Ammon's horn (tissue), 1 donor: ENCODE data around the gene IGFBPL1.
"Not testable (repeated sequence)": the region's sequence is repeated elsewhere in the genome, so short reads cannot be mapped to it uniquely, and the experiment has no call there.

Experiments used
- DNase-seq: peaks from one replicate; pipeline ENCODE4 v3.0.0-alpha.2; 2016; ENCODE audit warnings: low spot score

The IGFBPL1 gene

GRCh38 chr9:38423973-38424843 is at the start of gene IGFBPL1:
Gene IGFBPL1, minus strand, starts transcription at chr9:38424454. Its CDS starts 30 bp downstream, at chr9:38424424.
- DNase-seq: no peak

GRCh38 chr9:38472583-38473249 is 48.5 kb upstream of the IGFBPL1 start:
- not testable (repeated sequence) for DNase-seq

GRCh38 chr9:38467404-38467803 is 43.1 kb upstream of the IGFBPL1 start:
- DNase-seq: no peak

- DNase-seq: no peak
These were observed 29.6 kb upstream of the IGFBPL1 start for GRCh38 chr9:38453835-38454234.

GRCh38 chr9:38451162-38451561 is 26.9 kb upstream of the IGFBPL1 start:
- no peak for DNase-seq

GRCh38 chr9:38447703-38448102 is 23.4 kb upstream of the IGFBPL1 start:
- DNase-seq: no peak

- no peak for DNase-seq
These were observed 21.1 kb upstream of the IGFBPL1 start for GRCh38 chr9:38445154-38446043.

- no peak for DNase-seq
These were observed 19.3 kb upstream of the IGFBPL1 start for GRCh38 chr9:38443597-38443996.

- DNase-seq: no peak
These were observed 18.9 kb upstream of the IGFBPL1 start for GRCh38 chr9:38443181-38443580.

GRCh38 chr9:38442473-38443096 is 18.3 kb upstream of the IGFBPL1 start:
- DNase-seq: no peak

GRCh38 chr9:38441347-38442085 is 17.3 kb upstream of the IGFBPL1 start:
- DNase-seq: no peak

GRCh38 chr9:38440516-38440915 is 16.3 kb upstream of the IGFBPL1 start:
- DNase-seq: no peak

- DNase-seq: no peak
These were observed 15.7 kb upstream of the IGFBPL1 start for GRCh38 chr9:38439916-38440301.

GRCh38 chr9:38439291-38439915 is 15.1 kb upstream of the IGFBPL1 start:
- DNase-seq: no peak

GRCh38 chr9:38437193-38437823 is 13.1 kb upstream of the IGFBPL1 start:
- no peak for DNase-seq

- DNase-seq: no peak
These were observed 12.5 kb upstream of the IGFBPL1 start for GRCh38 chr9:38436708-38437107.

- no peak for DNase-seq
These were observed 11.3 kb upstream of the IGFBPL1 start for GRCh38 chr9:38435521-38435920.

GRCh38 chr9:38434853-38435252 is 10.6 kb upstream of the IGFBPL1 start:
- no peak for DNase-seq

GRCh38 chr9:38434365-38434764 is 10.1 kb upstream of the IGFBPL1 start:
- no peak for DNase-seq

GRCh38 chr9:38432922-38433510 is 8.8 kb upstream of the IGFBPL1 start:
- peak; percentile 26 for DNase-seq
